GM19438 (cell line): ENCODE data around the gene STK31.
"Not testable (repeated sequence)": the region's sequence is repeated elsewhere in the genome, so short reads cannot be mapped to it uniquely, and the experiment has no call there.

Experiments used
- ATAC-seq: cut with Tn5 transposase; IDR thresholded peaks from one replicate; pipeline ENCODE4 v1.9.1; 2021; ENCODE audit warnings: low read depth; ENCODE audit not compliant: unreplicated experiment

Gene STK31

GRCh38 chr7:23710000-23710399 lies at the start of gene STK31:
Gene STK31, plus strand, starts transcription at chr7:23710219. Its CDS starts 67 bp downstream, at chr7:23710286.
- no peak for ATAC-seq

- no peak for ATAC-seq
These were observed 48.6 kb upstream of the STK31 start for GRCh38 chr7:23661385-23661784.

- no peak for ATAC-seq
These were observed 47.7 kb upstream of the STK31 start for GRCh38 chr7:23662124-23662983.

- ATAC-seq, result no peak
These were observed 47.1 kb upstream of the STK31 start for GRCh38 chr7:23662984-23663313.

- no peak for ATAC-seq
These were observed 45.9 kb upstream of the STK31 start for GRCh38 chr7:23664122-23664521.

GRCh38 chr7:23672033-23672432 lies 38.0 kb upstream of the STK31 start:
- ATAC-seq, result no peak

- peak; percentile 93 for ATAC-seq
These were observed 30.1 kb upstream of the STK31 start, which contains the start of gene FAM221A for GRCh38 chr7:23679898-23680413. Gene FAM221A, plus strand, starts transcription at chr7:23680199. Its CDS starts 20 bp downstream, at chr7:23680219.

GRCh38 chr7:23680414-23681405 lies 29.3 kb upstream of the STK31 start:
- peak; percentile 36 for ATAC-seq

GRCh38 chr7:23684041-23684440 lies 26.0 kb upstream of the STK31 start:
- not testable (repeated sequence) for ATAC-seq

- ATAC-seq, result no peak
These were observed 24.3 kb upstream of the STK31 start for GRCh38 chr7:23685731-23686130.

- ATAC-seq, result no peak
These were observed 23.0 kb upstream of the STK31 start for GRCh38 chr7:23687011-23687410.

GRCh38 chr7:23689165-23689564 lies 20.9 kb upstream of the STK31 start:
- ATAC-seq, result no peak

- ATAC-seq, result no peak
These were observed 18.7 kb upstream of the STK31 start for GRCh38 chr7:23691320-23691719.

- ATAC-seq, result no peak
These were observed 16.8 kb upstream of the STK31 start for GRCh38 chr7:23693224-23693623.

- no peak for ATAC-seq
These were observed 13.0 kb upstream of the STK31 start for GRCh38 chr7:23696916-23697441.

GRCh38 chr7:23698822-23699221 lies 11.2 kb upstream of the STK31 start:
- ATAC-seq, result no peak

GRCh38 chr7:23700046-23700445 lies 10.0 kb upstream of the STK31 start:
- ATAC-seq, result no peak

GRCh38 chr7:23709081-23709750 lies 803 bp upstream of the STK31 start:
- no peak for ATAC-seq

- no peak for ATAC-seq
These were observed 2.6 kb downstream of the STK31 start for GRCh38 chr7:23712368-23713284.
